HG03439 (cell line): ENCODE measurements around the gene MMADHC.

Source experiments
- ATAC-seq: cut with Tn5 transposase; IDR thresholded peaks from one replicate; pipeline ENCODE4 v1.9.1; 2021; ENCODE audit warnings: mild to moderate bottlenecking, moderate library complexity; ENCODE audit not compliant: unreplicated experiment

Gene MMADHC

DNA sequence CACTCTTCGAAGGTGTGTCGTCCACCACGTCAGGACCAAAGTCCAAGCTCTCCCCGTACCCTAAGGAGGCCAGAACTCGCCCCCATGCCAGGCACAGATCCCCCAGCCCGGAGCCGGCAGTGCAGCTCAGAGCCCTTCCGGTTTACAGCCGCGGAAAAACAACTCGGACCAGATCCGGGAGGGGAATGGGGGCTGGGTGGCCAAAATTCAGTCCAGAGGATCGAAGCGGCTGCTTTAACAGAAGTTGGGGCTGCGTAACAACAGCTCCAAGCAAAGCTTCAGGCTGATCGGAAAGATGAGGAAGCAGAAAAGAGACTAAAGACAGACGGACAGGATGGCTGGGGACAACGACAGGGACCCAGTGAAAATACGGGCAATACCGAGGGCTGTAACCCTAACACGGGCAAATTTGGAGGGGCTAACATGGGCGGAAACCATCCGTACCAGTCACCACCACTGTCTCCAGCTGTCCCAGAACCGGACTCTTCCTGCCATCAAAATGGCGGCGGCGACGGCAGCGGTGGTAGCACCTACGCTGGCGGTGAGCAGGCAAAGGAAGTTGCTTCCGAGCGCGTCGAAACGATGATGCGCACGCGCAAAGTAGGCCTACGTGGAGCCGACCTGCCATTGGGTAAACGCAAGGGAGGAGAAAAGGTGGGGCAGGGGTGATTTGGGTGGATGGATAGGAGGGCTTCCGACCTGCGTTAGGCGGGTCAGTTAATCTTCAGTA, at the start of gene MMADHC:
Gene MMADHC (minus strand): TSS at position 556 of the 730 bp plus-strand sequence. CDS start 678 bp downstream, outside the sequence.
- peak; percentile 99 for ATAC-seq

DNA sequence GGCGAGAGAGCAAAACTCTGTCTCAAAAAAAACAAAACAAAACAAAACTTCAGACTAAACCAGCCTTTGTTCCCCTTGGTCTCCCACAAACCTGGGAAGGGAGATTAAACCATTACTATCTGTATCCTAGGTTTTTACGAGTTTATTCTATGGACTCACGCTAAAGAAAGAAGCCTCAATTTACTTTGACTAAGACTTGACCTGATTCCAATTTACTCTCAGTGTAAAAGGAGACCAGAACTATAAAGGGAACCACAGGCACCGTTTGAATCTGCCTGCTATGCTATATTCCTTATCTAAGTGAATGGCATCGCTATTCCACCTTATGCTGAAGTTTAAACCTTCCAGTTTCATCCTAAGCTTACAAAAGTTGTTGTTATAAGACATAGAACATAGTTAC, 46.5 kb upstream of the MMADHC start:
- ATAC-seq, result no peak

DNA sequence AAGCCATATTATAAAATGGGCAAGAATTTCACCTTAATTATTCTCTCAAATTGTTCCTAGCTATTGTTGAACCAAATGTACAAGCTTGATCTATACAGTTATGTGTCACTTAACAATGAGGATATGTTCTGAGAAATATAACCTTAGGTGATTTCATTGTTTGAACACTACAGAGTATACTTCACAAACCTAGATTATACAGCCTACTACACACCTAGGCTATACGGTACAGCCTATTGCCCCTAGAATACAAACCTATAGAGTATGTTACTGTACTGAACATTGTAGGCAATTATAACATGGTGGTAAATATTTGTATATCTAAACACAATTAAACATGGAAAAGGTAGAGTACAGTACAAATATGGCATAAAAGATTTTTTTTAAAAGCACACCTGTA, 42.9 kb upstream of the MMADHC start:
- no peak for ATAC-seq

DNA sequence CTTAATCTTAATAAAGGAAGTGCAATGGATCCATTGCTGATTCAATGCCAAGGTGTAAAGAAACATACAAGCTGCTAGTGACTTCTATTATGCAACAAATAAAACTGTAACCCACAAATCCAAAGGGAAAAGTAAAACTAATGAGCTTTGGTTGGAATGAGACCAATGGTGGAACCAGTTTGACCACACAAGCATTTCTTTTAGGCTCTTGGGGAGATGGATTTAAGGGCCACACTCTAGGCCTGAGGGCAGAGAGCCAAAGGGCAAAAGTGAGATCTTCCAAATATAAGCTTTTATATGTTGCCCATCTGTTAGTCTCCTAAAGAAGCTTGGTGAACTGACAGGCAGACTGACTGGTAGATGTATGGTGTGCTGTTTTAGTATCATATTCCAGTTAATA, 41.5 kb upstream of the MMADHC start:
- ATAC-seq, result no peak

DNA sequence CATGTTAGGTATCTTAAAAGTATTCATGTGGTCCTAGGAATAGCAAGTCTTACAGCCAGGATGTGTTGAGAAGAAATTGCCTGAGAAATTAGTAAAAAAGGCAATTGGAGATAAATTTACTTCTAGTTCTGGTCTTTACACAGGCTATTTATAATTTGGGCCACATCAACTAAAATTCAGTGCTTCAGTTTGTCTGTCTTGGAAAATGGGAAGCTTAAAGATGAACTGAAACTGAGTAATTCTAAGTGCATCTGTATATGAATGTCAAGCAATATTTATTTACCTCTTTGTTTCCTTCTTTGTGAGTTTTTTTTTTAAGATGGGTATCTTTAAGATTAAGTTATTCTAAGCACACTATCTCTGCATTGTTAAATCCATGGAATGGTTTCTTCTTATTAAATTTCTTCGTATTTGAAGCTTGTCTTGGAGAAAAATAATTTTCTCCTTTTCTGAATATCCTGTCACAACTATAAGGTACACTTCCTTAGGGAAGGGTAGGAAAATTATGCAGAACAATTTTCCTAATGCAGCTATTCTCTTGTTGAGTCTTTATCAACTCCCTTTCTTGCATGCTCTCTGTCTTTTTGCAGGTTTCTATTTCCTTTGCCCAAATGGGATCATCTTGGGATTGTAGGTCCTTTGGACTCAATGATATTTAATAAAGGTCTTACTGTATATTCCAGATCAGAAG, 39.7 kb upstream of the MMADHC start:
- no peak for ATAC-seq

DNA sequence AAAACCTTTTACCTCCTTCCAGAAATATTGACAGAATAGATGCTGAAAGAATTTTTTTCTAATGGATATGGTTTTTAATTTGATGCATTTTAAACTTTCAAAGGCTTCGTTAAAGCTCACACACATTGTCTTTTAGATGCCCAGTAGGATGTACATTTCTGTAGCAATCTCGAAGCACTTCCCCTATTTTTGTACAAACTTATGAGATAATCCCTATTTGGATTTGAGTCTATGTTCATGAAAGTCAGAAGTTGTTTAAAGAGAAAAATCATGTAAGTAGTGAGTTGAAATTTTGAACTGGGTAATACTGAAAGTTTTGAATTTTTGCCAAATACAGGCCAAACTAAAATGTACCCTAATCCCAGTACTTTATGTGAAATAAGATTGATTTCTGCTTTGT, 38.1 kb upstream of the MMADHC start:
- no peak for ATAC-seq

DNA sequence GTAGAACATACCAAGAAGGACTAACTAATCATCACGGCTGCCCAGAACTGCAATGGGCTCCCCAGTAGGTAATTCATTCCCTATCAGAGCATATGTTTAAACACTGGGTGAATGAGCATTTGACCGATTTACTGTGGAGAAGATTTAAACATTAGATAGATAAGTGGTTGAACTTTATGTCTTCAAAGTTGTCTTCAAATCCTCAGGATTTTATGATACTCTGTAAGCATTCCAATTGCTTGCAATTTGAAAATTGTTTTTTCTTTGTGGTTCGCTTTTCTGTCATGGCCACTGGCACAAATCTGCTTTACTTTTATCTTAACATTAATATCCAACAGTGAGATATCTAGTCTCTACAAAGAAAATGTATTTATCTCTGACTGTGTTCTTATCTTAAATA, 37.7 kb upstream of the MMADHC start:
- no peak for ATAC-seq

DNA sequence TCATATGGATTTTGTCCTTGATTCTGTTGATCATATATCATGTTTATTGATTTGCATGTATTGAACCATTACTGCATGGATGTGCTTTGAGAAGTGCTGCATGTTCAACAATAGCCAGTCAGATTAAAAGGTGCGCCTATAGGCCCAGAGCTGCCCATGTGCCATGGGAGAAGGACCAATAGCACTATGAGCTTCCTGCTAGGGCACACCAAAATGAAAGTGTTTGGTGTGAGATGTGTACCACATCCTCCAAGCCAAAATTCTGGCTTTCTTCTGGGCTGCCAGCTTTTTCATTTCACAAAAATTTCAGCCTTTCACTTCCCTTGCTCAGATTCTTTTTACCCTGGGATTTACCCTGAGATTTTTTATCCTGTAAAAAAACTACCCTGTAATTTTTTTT, 34.8 kb upstream of the MMADHC start:
- no peak for ATAC-seq

DNA sequence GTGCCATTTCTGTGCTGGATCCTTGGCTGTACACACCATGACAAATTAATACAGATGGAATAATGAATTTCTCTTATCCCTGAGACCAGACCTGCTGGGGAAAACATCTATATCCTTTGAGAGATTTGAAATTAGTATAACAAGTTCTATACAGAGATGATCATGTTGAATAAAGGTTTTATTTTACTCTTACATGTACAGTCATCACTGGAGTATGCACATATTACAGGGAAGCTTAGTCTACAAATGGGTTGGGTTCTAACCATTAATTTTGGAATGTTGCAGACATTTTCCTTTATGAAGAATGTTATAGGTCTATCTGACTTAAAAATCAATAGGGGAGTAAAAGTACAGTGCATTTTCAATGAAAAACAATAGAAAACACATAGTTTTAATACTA, 29.9 kb upstream of the MMADHC start:
- ATAC-seq, result no peak

DNA sequence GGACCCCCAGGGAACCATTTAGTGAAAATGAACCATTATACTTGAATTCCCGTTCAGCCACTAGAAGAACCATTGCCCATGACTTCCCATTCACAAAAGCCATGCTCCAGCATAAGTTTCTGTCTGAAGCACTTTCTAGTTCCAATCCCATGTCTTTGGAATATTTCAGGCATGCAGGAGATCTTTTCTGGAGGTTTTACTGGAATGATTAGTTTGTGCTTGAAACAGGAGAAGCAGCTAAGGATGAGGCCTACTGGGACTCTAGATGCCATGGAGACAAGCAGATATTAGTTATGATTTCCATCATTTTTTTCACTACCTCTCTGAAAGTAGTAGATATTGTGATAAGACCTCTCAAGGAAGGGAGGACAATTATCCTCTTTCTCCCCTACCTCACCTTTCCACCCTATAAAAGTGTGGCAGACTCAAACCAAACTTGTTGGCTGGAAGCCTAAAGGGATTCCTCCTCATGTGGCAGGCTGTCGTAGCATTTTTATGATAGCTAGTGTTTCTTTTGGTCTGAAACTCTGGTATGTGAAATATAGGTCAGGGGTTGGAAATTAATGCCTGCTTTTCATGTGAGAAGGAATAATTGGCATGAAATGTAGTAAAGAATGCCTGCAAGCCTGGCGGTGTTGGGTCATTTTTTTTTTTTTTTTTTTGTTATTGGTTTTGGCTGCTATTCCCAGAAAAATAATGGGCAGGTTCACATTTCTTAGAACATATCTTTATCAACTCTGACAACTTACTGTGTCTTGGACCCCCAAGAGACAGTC, 29.3 kb upstream of the MMADHC start:
- no peak for ATAC-seq

DNA sequence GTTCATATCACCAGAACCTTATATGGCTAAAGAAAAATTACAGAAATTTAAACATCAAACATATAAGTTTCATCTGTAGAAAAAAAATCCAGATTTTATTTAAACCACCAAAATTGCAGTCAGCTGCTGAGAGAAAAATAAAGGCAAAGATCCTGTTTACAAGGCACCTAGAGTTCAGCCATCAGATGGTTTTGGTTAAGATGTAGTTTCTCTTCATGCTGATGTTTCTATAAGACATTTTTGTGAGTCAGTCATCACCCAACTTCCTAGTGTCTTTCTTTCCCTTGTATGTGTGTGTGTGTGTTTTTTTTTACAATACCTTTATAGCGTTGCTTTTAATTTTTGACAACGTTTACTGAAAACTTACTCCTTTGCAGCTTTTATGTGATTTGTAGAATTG, 26.1 kb upstream of the MMADHC start:
- no peak for ATAC-seq

DNA sequence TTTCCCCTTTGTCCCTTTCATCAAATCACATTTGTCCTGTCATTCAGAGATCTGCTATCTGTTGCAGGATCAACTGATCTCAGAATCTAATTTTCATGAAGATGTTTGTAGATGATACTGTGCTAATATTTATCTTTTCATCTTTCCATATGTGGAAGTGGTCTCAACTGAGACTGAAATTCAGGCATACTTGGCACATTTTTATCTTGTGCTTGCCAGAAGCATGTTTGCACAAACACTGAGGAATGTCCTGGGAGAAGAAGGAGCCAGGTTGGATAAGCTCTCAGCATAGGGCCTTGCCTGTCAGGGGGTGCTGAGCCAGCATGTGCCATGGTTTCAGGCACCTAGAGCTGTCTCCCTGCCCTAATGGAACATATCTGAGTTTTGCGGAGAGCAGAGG, 24.5 kb upstream of the MMADHC start:
- ATAC-seq, result no peak

DNA sequence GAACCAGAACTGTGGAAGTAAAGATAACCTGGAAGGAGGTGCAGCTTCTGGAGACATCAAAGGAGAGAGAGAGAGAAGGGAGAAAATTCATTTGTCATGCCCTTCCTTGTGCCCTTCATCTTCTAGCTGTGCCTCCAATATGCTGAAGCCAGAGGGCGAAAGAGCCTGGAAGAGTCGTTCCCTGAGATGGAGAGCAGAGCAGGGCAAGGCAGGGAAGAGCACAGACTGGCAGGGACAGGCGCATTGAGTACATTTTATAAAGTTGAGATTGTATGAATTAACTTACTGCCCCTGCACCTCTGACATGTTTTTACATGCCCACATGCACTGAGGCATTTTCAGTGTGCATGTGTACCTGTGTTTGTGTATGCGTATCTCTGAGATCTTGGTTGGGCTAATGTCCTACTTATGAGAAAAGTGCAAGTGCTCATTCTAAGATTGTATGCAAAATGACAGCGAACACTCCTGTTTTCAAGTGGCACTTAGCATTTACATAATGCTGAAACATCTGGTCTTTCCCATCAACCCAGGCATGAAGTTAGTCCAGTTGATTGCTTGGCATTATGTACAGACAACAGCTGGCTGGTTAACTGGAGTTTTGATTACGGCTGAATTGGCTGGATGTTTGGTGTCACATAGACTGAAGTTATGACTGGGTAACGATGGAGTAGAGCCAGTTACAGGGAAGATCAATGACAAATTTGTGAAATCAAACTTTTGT, 23.7 kb upstream of the MMADHC start:
- no peak for ATAC-seq

DNA sequence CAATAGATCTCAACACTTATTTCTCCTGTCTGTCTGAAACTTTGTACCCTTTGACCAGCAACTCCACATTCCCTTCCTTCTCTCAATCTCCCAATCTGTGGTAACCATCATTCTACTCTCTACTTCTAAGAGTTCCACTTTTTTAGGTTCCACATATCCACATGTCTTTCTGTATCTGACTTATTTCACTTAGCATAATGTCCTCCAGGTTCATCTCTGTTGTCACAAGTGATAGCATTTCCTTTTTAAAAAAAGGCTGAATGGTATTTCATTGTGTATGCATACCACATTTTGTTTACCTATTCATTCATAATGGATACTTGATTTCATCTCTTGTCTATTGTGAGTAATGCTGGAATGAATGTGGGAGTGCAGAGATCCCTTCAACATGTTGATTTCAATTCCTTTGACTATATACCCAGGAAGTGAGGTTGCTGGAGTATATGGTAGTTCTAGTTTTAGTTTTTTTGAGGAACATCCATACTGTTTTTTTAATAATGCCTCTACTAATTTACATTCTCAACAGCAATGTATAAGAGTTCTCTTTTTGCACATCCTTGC, 18.8 kb upstream of the MMADHC start:
- no peak for ATAC-seq

DNA sequence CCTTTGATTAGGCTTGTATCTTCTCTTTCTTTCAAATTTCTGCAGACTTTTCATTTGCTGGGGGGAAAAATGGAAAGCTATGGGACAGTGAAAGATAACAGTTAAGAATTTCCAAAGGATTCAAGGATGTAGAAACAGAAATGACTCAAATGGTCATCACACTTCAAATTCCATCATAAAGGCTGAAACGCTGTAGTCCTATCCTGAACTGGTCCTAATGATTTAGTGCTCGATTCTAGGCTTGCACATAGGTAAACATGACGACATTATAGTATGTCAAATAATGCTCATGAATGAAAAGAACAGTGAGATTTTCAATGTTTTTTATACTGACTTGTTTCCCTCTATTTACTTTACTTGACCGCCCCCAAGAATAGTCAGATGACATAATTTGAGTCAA, 15.7 kb upstream of the MMADHC start:
- no peak for ATAC-seq

DNA sequence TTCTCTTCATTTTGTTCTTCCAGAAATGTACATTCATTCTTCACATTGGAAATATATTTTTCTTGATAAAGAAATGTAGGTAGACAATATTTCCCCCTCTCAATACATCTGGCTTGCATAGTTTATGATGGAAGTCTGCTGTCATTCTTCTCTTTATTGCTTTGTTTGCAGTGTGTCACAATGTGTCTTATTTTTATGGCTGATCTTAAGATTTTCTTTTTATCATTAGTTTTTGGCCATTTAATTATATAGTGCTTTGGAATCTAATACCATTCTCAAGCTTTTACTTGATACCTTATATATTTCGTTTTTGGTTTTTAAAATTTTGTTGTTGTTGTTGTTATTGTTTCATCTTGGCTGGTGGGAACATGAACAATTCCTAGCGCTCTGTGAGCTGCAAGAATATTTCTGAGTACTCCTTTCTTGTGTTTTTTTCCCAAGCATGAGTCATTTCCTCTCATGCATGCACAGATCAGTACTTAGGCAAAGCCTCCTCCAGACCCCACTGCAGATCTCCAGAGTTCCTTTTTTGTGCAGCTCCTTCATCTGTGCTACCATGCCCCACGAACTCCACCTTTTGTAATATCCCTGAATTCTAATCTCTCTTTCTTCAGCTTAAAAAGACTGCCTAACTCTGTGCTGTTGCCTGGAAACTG, 13.7 kb upstream of the MMADHC start:
- ATAC-seq, result no peak

DNA sequence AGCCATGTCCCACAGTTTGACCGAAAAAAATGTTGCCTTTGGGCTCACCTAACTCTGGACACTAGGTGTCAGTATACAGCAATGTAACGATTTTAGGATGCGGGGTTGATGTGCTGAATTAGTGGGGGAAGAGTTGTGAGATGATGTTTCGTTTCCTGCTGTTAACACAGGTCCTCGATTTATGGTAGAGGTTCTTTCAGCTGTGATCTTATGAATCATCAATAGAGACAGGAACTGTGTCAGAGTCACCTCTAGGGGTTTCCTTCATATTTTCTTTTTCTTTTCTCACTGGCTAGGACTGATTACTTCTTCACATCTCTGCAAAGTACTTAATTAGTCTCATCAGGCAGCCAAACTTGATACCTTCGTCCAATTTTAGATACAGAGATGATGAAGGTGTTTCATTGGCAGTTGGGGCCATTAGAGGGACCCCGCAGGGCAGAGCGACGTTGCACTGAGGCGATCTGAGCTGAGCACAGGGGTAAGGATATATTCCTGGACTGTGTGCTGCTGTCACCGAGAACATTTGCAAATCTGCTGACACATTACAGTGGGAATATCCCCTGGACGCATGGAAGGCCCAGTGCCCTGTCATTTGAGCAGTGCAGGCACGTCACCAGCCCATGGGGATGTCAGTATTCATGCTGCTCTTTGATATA, 10.2 kb upstream of the MMADHC start:
- peak; percentile 97 for ATAC-seq

DNA sequence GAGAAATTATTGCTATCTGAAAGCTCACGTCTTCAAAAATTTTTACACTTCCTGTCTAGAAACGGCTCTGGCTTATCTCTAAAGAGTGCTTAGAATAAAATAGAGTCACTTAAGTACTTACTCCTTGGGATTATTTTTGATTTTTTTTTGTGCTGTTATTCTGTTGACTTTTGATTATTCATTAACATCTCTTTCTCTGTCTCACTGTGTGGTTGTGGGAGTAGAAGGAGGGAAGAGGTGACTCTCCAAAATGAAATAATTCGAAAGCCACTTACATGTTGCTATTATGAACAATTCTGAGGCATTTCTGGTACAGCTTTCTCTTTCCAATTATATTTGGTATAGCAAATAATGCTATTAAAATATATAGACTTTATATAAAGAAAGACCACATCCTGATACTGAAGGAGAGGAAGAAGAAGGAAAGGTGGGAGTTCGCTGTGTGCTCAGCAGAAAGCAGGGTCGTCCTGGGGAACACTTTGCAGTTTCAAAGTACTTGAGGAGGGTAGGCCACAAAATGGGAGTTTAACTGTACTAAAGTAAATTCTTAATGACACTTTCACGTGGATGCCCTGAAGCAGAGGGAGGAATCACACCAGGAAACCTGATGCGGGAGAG, 9.6 kb upstream of the MMADHC start:
- ATAC-seq, result peak; percentile 17

DNA sequence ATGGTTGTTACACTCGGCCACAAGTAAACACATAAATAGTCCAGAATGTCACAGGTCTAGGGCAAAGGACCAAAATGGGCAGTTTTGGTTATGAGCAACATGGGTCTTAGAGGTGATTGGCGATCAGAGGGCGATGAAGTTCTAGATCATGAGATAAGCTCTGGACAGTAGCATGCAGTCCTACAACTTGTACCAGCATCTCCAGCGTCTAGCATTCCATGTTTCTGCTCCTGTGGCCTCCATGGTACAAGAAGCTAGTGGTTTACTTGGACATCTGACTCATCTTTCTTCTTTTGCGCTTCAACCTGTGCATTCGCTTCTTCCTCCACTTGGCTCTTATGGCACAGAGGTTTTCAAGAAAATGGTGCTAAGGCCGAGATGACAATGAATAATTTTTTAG, 8.9 kb upstream of the MMADHC start:
- no peak for ATAC-seq
